HepG2 (cell line): ENCODE data around the gene CMKLR1. TPM values are rescaled to one million over a fixed set of nuclear protein-coding genes. Genes with fewer than 3 reads are reported as not detected.

ENCODE experiments used
- ATAC-seq: fragments of 200-7000 bp; cut with Tn5 transposase; 3 replicates; pipeline ENCODE4 v1.9.1; 2020; ENCODE audit warnings: mild to moderate bottlenecking, moderate library complexity
- BruUV-seq: library from RNA; stranded (reverse); fragments of 400-500 nt; replicated peaks from 2 replicates; lab custom pipeline; 2021; lab: Mats Ljungman, UMichigan
- CTCF ChIA-PET: fragments of 300-600 bp; formaldehyde crosslinking; extraction: SDS; loops from one replicate; lab custom pipeline; 2021; ENCODE audit warnings: low total read pairs, inconsistent platforms, low intra/inter-chr PET ratio; lab: Yijun Ruan, JAX
- POLR2A ChIA-PET: fragments of 350-600 bp; sonication (Branson Sonifier 250); formaldehyde crosslinking; loops from one replicate; lab custom pipeline; 2020; ENCODE audit warnings: antibody characterized with exemption, inconsistent platforms; lab: Yijun Ruan, JAX
- DNase-seq: peaks from one replicate; pipeline ENCODE4 v3.0.0-alpha.2; 2015; ENCODE audit warnings: low spot score
- FAIRE-seq: peaks from 3 replicates; lab custom pipeline; 2011; peaks lifted over from hg19 to GRCh38; lab: Jason Lieb, UNC
- H2AFZ ChIP-seq: one replicate; pipeline ENCODE4 v1.6.1; 2011; ENCODE audit warnings: low read length, inconsistent platforms
- H3K27ac ChIP-seq: fragments of 300-600 bp; 3 replicates; pipeline ENCODE4 v1.8.0; 2011; ENCODE audit warnings: mixed run types, mild to moderate bottlenecking, mixed read lengths, low read length, inconsistent platforms; ENCODE audit not compliant: insufficient read depth; ENCODE audit errors: extremely low read length
- H3K27me3 ChIP-seq, 2 experiments: fragments of 200-600 bp in 1 of 2; 2 replicates in 1 of 2; 3 replicates in 1 of 2; pipeline versions ENCODE4 v1.6.0 to v1.8.0; 2011; ENCODE audit warnings: low read length in 2 of 2, mild to moderate bottlenecking in 2 of 2, moderate library complexity in 2 of 2, inconsistent platforms in 1 of 2; ENCODE audit not compliant: insufficient read depth in 2 of 2, control insufficient read depth in 1 of 2
- H3K36me3 ChIP-seq, 2 experiments: fragments of 200-600 bp in 1 of 2; replicated peaks in 1 of 2; 2 replicates in 1 of 2; 3 replicates in 1 of 2; pipeline versions ENCODE4 v1.5.1 to v1.8.0; 2011; ENCODE audit warnings: low read length in 2 of 2, inconsistent platforms in 1 of 2; ENCODE audit not compliant: insufficient read depth in 2 of 2, control insufficient read depth in 1 of 2
- H3K4me1 ChIP-seq: 2 replicates; pipeline ENCODE4 v1.5.1; 2012; ENCODE audit warnings: low read length, inconsistent platforms; ENCODE audit not compliant: insufficient read depth
- H3K4me2 ChIP-seq: 2 replicates; pipeline ENCODE4 v1.6.0; 2011; ENCODE audit warnings: low read depth, low read length, inconsistent platforms
- H3K4me3 ChIP-seq, 3 experiments: fragments of 200-600 bp in 1 of 3; sonication (generic), shearing (Covaris generic) in 1 of 3; replicated peaks in 1 of 3; 2 replicates each; pipeline ENCODE4 v1.5.1; 2011 to 2016; ENCODE audit warnings: low read length in 3 of 3, inconsistent platforms in 2 of 3, low read depth in 2 of 3, mild to moderate bottlenecking in 2 of 3, control low read depth in 1 of 3, mixed read lengths in 1 of 3; ENCODE audit not compliant: insufficient read depth in 1 of 3
- H3K79me2 ChIP-seq: one replicate; pipeline ENCODE4 v1.6.1; 2011; ENCODE audit warnings: low read length, inconsistent platforms; ENCODE audit not compliant: insufficient read depth
- H3K9ac ChIP-seq: 2 replicates; pipeline ENCODE4 v1.6.0; 2011; ENCODE audit warnings: mild to moderate bottlenecking, low read depth, low read length, inconsistent platforms; ENCODE audit not compliant: insufficient read depth
- H3K9me3 ChIP-seq: 2 replicates; pipeline ENCODE4 v1.5.1; 2012; ENCODE audit warnings: mild to moderate bottlenecking, low read length
- H4K20me1 ChIP-seq: 2 replicates; pipeline ENCODE4 v1.6.0; 2011; ENCODE audit warnings: inconsistent platforms, mild to moderate bottlenecking, low read length, moderate library complexity; ENCODE audit not compliant: insufficient read depth
- GPBP1L1 ChIP-seq: sonication (generic); formaldehyde crosslinking; IDR thresholded peaks from 2 replicates; pipeline ENCODE4 v1.5.0; 2020; ENCODE audit warnings: mild to moderate bottlenecking, missing genetic modification reagents
- IRF2 ChIP-seq: IDR thresholded peaks from 2 replicates; pipeline ENCODE4 v1.6.1; 2018; ENCODE audit warnings: missing genetic modification reagents, missing compliant biosample characterization
- MEF2D ChIP-seq: sonication (generic); formaldehyde crosslinking; IDR thresholded peaks from 2 replicates; pipeline ENCODE4 v1.5.1; 2020; ENCODE audit warnings: mild to moderate bottlenecking, missing genetic modification reagents
- TOPORS ChIP-seq: sonication (generic); formaldehyde crosslinking; IDR thresholded peaks from 2 replicates; pipeline ENCODE4 v1.8.0; 2023; ENCODE audit warnings: mild to moderate bottlenecking, missing genetic modification reagents
- ZNF24 ChIP-seq: fragments of 450-650 bp; IDR thresholded peaks from 2 replicates; pipeline ENCODE4 v1.6.1; 2017; ENCODE audit warnings: antibody characterized with exemption, mild to moderate bottlenecking
- ZNF264 ChIP-seq: sonication (generic); formaldehyde crosslinking; IDR thresholded peaks from 2 replicates; pipeline ENCODE4 v1.4.0; 2020; ENCODE audit warnings: missing genetic modification reagents
- ZNF431 ChIP-seq: sonication (generic); formaldehyde crosslinking; IDR thresholded peaks from 2 replicates; pipeline ENCODE4 v1.9.0; 2022; ENCODE audit warnings: missing genetic modification reagents, low read depth, mild to moderate bottlenecking, borderline replicate concordance
- ZNF619 ChIP-seq: sonication (generic); formaldehyde crosslinking; IDR thresholded peaks from 2 replicates; pipeline ENCODE4 v1.4.0; 2020; ENCODE audit warnings: mild to moderate bottlenecking, missing genetic modification reagents
- WGBS: methylation state at CpG from one replicate; pipeline ENCODE4 v1.1.6; 2017; ENCODE audit warnings: low lambda C conversion rate; 5-methylcytosine and 5-hydroxymethylcytosine counted together
- in situ Hi-C: cut with HindIII; loops from 2 replicates; pipeline ENCODE4 v1.10.0; 2017; ENCODE audit warnings: low pct_unique_long_range_greater_than_20kb; ENCODE audit not compliant: extremely low pct_ligation_motif_present
- intact Hi-C: fragments of 100-400 bp; cut with micrococcal nuclease; formaldehyde crosslinking; loops from one replicate; pipeline ENCODE4 v1.10.0; 2022; ENCODE audit not compliant: unreplicated experiment
- polyA plus RNA-seq, 8 experiments: library from polyadenylated mRNA; depleted of rRNA in 3 of 8; stranded (reverse) in 7 of 8; unstranded in 1 of 8; fragments of >200 nt; fragmentation: Illumina TruSeq in 4 of 8; extraction: Trizol in 4 of 8; gene quantifications; 2 replicates each; pipeline versions ENCODE4 v1.2.1 to v1.2.3, GENCODE V29; 2011 to 2016; ENCODE audit warnings: low read depth in 4 of 8, missing spikeins in 1 of 8, mixed read lengths in 1 of 8; ENCODE audit not compliant: insufficient read depth in 1 of 8
- total RNA-seq, 5 experiments: library from RNA; depleted of rRNA; stranded (reverse); fragments of >200 nt; fragmentation: Illumina TruSeq; extraction: Trizol; gene quantifications; 2 replicates each; pipeline ENCODE4 v1.2.3, GENCODE V29; 2016; ENCODE audit warnings: low read depth in 1 of 5
- TF ChIP-seq, protein P1 (sequence below): sonication (generic); formaldehyde crosslinking; IDR thresholded peaks from 2 replicates; pipeline ENCODE4 v1.8.0; 2022; ENCODE audit warnings: mild to moderate bottlenecking, missing genetic modification reagents, moderate library complexity
- TF ChIP-seq, protein P2 (sequence below): sonication (generic); formaldehyde crosslinking; IDR thresholded peaks from 2 replicates; pipeline ENCODE4 v1.4.0; 2020; ENCODE audit warnings: low read depth, mild to moderate bottlenecking, missing genetic modification reagents

The CMKLR1 gene
- total and polyA plus RNA-seq, 2 of the 13 experiments (the other 11 are each of a cell fraction or from before 2014, with no cell fraction given) = not detected

- TF ChIP-seq IRF2 (no peak), MEF2D (CRISPR knock-in tag) (no peak), ZNF24 (no peak), ZNF431 (CRISPR knock-in tag) (no peak), TOPORS (CRISPR knock-in tag) (no peak), ZNF264 (CRISPR knock-in tag) (no peak)
These were observed 68.9 kb downstream of the CMKLR1 start (continued) for GRCh38 chr12:108270035-108270848.

- Histone ChIP-seq H3K4me2 (no peak overlapping the region), H3K9me3 (no peaks in the 10 kb centered on the region), H3K36me3 (no peaks in the 10 kb centered on the region), H3K79me2 (no peaks in the 10 kb centered on the region), H3K9ac (no peak overlapping the region), H4K20me1 (no peaks in the 10 kb centered on the region), H2AFZ (no peak overlapping the region), H3K4me3 (no peak overlapping the region), H3K27me3 (no peaks in the 10 kb centered on the region; a peak in 2 of 5 replicates), H3K4me1 (no peaks in the 10 kb centered on the region), H3K27ac (no peak overlapping the region)
- POLR2A ChIA-PET = no interaction called here
- no TSS peak for BruUV-seq
- DNase-seq (no peak), FAIRE-seq (no peak), ATAC-seq (no peak)
- TF ChIP-seq ZNF619 (CRISPR knock-in tag) (no peak), GPBP1L1 (CRISPR knock-in tag) (no peak)
- TF ChIP-seq, protein P1, sequence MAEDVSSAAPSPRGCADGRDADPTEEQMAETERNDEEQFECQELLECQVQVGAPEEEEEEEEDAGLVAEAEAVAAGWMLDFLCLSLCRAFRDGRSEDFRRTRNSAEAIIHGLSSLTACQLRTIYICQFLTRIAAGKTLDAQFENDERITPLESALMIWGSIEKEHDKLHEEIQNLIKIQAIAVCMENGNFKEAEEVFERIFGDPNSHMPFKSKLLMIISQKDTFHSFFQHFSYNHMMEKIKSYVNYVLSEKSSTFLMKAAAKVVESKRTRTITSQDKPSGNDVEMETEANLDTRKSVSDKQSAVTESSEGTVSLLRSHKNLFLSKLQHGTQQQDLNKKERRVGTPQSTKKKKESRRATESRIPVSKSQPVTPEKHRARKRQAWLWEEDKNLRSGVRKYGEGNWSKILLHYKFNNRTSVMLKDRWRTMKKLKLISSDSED (CRISPR knock-in tag) = no peak
- TF ChIP-seq, protein P2, sequence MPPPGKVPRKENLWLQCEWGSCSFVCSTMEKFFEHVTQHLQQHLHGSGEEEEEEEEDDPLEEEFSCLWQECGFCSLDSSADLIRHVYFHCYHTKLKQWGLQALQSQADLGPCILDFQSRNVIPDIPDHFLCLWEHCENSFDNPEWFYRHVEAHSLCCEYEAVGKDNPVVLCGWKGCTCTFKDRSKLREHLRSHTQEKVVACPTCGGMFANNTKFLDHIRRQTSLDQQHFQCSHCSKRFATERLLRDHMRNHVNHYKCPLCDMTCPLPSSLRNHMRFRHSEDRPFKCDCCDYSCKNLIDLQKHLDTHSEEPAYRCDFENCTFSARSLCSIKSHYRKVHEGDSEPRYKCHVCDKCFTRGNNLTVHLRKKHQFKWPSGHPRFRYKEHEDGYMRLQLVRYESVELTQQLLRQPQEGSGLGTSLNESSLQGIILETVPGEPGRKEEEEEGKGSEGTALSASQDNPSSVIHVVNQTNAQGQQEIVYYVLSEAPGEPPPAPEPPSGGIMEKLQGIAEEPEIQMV (CRISPR knock-in tag) = no peak
- in situ Hi-C loops = no loop called here
- CTCF ChIA-PET = no interaction called here
- 0% methylated on average over 1 of the region's 1 CpG for WGBS
- intact Hi-C loops = no loop called here
These were observed 69.9 kb downstream of the CMKLR1 start for GRCh38 chr12:108269224-108269623.
